T-helper 1 cell (primary cell): ENCODE data around the gene ARID4B.
"Not testable (repeated sequence)": the region's sequence is repeated elsewhere in the genome, so short reads cannot be mapped to it uniquely, and the experiment has no call there.

Experiments
- DNase-seq, 5 donors: peaks; one replicate each; pipeline ENCODE4 v3.0.0-alpha.2; 2012 to 2020

Gene ARID4B

DNA sequence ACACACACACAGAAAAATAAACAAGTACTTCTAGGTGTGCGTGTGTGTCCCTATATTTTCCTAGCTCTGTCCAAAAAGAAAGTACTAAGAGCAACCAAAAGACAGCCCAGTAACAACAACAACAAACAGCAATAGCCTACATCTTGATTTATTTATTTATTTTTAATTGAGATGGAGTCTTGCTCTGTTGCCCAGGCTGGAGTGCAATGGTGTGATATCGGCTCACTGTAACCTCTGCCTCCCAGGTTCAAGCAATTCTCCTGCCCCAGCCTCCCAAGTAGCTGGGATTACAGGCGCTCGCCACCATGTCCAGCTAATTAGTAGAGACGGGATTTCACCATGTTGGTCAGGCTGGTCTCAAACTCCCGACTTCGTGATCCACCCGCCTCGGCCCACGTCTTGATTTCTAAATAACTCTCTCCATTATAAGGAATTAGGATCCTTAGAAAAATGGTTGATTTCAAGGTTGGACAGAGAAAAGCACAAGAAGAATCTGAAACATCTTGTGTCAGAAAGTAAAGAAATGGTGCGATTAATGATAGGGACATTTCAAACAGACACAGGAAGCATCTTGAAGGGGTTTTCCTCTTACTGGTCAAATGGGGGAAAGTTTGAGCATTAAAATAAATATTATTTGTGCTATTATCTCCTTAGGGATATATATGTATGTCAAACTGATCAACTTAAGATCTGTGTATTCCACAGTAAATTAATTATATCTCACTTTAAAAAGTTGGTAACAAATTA is 59.4 kb downstream of the ARID4B start:
- DNase-seq, result no peak

GRCh38 chr1:235266967-235267366 is 61.0 kb downstream of the ARID4B start:
- DNase-seq, result no peak

DNA sequence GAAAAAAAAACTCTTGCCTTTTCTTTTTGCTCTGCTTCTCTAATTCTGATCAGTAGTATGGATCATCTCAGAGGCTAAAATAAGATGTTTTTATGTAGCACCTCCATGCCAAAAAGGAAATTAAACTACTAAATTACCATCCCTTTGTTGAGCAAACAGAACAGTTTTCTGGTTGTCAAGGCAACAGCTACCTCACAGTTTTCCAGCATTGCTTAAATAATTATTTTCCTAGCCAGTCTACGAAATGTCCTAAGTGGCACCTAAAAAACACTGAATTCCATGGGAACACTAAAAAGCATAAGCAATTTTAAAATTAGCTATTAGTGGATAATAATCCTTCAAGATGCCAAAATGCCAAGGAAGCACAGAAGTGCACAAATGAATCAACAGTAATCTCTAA is 61.7 kb downstream of the ARID4B start:
- DNase-seq, result no peak

GRCh38 chr1:235265900-235266299 is 62.1 kb downstream of the ARID4B start:
- no peak for DNase-seq

- DNase-seq, result no peak
These were observed 63.7 kb downstream of the ARID4B start for GRCh38 chr1:235264327-235264726.

DNA sequence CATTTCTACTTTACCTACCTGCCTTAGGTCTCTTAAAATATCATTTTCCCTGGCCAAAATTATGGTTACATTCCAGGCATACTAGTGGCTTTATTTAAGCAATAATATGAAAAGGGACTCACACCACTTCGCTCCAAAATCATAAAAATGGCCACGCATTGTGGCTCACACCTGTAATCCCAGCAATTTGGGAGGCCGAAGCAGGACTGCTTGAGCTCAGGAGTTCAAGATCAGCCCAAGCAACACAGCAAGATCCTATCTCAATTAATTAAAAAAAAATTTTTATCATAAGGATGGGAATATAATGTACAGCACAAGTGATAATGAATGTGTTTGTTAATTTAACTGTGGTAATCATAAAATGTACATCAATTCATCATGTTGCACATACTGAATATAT is 65.4 kb downstream of the ARID4B start:
- no peak for DNase-seq

DNA sequence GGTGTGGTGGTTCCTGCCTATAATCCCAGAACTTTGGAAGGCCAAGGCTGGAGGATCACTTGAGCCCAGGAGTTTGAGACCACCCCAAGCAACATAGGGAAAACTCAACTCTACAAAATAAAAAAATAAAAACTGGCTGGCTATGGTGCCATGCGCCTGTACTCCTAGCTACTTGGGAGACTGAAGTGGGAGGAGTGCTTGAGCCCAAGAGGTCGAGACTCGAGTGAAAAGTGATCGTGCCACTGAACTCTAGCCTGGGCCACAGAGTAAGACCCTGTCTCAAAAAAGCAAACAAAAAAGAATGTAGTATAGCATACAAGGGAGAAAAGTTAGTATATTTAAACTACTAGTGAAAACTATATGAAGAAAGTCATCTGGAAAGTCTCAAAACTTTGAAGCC is 66.7 kb downstream of the ARID4B start:
- no peak for DNase-seq

DNA sequence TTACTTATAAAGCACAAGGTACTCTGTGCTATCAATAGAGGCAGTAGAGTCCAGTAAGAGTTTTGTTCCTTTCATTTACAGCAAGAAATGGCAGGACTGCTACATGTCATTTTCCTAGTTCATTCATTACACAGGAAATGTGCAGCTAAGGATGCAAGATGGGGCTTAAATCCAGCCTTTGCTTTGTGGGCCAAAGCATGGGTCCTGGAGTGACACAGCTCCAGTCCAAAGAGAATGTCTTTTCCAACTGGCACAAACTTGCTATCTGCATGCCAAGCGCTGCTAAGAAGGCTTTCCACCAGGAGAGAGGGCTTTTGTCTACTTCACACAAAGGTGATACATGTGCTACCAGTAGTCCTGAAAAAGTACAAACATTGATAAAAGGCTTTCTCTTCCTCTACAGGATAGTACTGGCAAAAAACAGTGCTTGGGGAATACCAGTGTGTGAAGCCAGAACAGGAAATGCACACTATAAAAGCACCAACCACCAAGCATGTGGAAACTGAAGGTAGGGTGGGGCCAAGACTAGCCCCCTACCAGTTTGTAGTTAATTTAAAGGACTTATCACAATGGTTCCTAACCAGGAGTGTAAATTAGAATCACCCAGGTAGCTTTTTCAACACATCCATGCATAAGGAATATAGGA is 68.7 kb downstream of the ARID4B start:
- DNase-seq, result no peak

- DNase-seq, result not testable (repeated sequence)
These were observed 69.9 kb downstream of the ARID4B start for GRCh38 chr1:235258068-235258467.

GRCh38 chr1:235254721-235255120 is 73.3 kb downstream of the ARID4B start:
- no peak for DNase-seq

DNA sequence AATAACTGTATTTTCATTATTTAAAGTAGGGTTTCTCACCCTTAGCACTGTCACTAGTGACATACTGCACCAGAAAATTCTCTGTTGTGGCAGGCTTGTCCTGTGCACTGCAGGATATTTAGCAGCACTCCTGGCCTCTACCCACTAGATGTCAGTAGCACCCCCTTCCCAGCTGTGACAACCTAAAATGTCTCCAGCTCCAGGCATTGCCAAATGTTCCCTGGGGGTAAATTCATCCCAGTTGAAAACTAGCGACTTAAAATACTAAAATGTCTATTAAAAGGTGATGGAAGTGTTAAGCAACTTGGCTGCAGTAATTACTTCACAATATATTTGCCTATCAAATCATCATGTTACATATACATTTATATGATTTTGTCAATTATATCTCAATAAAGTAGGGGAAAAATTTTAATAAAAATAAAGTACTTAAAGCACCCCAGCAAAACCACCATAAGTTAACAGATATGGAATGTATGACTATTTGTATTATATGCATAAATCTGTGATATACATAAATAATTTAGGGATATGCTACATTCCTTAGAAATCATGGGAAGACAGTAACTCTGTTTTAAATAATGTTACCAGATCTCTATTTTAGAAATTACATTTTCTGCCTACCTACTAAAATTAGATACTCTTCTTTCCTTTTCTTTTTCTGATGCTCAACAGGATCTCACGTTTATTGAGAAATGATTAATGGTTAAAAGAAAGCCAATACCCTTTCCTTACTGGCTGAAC is 74.6 kb downstream of the ARID4B start:
- peak; percentile 22 to 57 (median 44) for DNase-seq

DNA sequence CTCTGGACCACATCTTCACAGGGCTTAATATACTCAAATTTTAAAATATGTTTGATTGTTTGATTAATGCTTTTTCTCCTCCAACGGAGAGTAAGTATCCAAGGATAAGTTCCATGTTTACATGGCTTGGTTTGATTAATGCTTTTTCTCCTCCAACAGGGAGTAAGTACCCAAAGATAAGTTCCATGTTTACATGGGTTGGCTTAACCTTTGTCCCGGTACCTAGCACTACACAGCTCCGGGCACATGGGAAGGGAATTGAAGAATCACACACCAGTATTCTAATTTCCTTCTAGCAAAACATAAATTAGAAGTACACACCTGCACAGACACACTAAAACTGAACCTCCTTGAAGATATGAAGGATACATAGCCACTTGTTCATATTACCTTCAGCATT is 77.5 kb downstream of the ARID4B start:
- DNase-seq, result no peak

GRCh38 chr1:235246022-235246948 is 81.7 kb downstream of the ARID4B start:
- no peak for DNase-seq

GRCh38 chr1:235244974-235245592 is 82.9 kb downstream of the ARID4B start:
- DNase-seq, result peak in 1 of 5 donors; percentile 18

- no peak for DNase-seq
These were observed 87.0 kb downstream of the ARID4B start for GRCh38 chr1:235240960-235241359.

DNA sequence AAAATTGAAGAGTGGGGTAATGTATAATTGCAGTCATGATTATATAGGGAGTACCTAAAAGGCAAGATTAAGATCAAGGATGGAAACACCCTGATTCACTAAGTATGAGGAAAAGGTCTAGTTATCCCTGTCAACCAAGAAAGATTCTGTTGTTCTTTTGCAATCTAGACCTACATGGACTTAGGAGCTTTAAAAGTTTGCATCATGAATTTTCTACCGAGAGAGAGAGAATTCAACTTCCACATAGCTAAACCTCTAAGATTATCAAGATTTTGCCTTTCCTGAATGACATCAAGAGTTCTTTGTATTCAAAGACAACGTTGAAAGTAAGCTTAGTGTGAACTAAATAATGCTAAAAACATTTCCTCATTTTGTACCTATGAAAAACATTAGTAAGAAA is 88.1 kb downstream of the ARID4B start:
- no peak for DNase-seq

DNA sequence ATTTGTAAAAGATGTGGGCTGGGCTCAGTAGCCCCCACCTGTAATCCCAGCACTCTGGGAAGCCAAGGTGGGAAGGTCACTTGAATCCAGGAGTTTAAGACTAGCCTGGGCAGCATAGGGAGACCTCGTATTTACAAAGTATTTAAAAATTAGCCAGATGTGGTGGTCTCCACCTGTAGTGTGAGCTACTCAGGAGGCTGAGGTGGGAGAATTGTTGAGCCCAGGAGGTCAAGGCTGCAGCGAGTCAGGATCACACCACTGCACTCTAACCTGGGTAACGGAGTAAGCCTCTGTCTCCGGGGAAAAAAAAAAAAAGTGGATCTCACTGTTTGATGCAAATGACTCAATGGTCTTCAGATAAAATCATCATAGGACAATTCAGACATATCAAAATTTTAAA is 89.4 kb downstream of the ARID4B start:
- DNase-seq, result no peak

- no peak for DNase-seq
These were observed 91.9 kb downstream of the ARID4B start for GRCh38 chr1:235236128-235236527.

GRCh38 chr1:235229868-235230267 is 98.1 kb downstream of the ARID4B start:
- no peak for DNase-seq

DNA sequence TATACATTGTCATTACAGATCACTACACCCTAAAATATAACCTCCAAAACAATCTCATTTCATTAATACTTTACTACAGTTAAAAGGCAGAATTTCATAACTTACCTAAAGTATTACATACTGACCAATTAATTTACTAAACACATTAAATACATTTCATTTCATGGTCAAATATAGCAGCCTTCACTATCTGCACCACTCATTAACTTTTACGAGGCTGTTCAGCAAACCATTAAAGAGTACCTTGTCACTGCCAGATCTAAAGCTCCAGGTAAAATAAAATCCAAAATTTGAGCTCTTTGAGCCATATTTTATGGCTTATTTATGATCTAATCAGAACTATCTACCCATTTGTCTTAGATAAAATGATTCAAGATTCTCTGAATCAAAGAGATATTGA is 100.6 kb downstream of the ARID4B start:
- no peak for DNase-seq

- DNase-seq, result no peak
These were observed 101.0 kb downstream of the ARID4B start for GRCh38 chr1:235226933-235227332.

- no peak for DNase-seq
These were observed 102.7 kb downstream of the ARID4B start for GRCh38 chr1:235225299-235225698.
